Thyroid gland (tissue), 4 donors: Measurements from ENCODE around the gene VPS35L. TPM values are rescaled to one million over a fixed set of nuclear protein-coding genes. Genes with fewer than 3 reads are reported as not detected.

Experiments used
- DNase-seq, 2 donors: peaks; one replicate each; pipeline ENCODE4 v3.0.0-alpha.2; 2019
- H3K27ac ChIP-seq, 3 donors: fragments of 200-600 bp; sonication (generic); 1 replicate in 2 of 3; 2 replicates in 1 of 3; pipeline ENCODE4 v1.5.1; 2016 to 2019; ENCODE audit warnings: mild to moderate bottlenecking in 1 of 3, moderate library complexity in 1 of 3
- H3K27me3 ChIP-seq: fragments of 200-600 bp; sonication (generic); one replicate; pipeline ENCODE4 v1.5.1; 2019
- H3K36me3 ChIP-seq, 2 donors: fragments of 200-600 bp; sonication (generic); one replicate each; pipeline ENCODE4 v1.5.1; 2016 to 2019
- H3K4me1 ChIP-seq, 2 donors: fragments of 200-600 bp; sonication (generic); one replicate each; pipeline ENCODE4 v1.5.1; 2017 to 2019
- H3K4me3 ChIP-seq, 3 donors: fragments of 200-600 bp; sonication (generic); replicated peaks in 1 of 3; 1 replicate in 2 of 3; 2 replicates in 1 of 3; pipeline ENCODE4 v1.5.1; 2016; ENCODE audit warnings: mild to moderate bottlenecking in 1 of 3
- H3K9me3 ChIP-seq: fragments of 200-600 bp; sonication (generic); one replicate; pipeline ENCODE4 v1.5.1; 2017
- CTCF ChIP-seq, 6 experiments: fragments of 200-600 bp in 3 of 6; fragments of 450-650 bp in 3 of 6; sonication (generic) in 3 of 6; IDR thresholded peaks; one replicate each; pipeline ENCODE4 v1.5.1; 2016 to 2019; ENCODE audit warnings: antibody characterized with exemption in 6 of 6, mild to moderate bottlenecking in 2 of 6, inconsistent platforms in 1 of 6, moderate library complexity in 1 of 6
- POLR2A ChIP-seq, 2 donors: fragments of 450-650 bp; IDR thresholded peaks; one replicate each; pipeline ENCODE4 v1.6.1; 2017; ENCODE audit warnings: antibody characterized with exemption in 2 of 2, mild to moderate bottlenecking in 2 of 2, moderate library complexity in 1 of 2
- WGBS, 2 donors: methylation state at CpG; one replicate each; pipeline ENCODE4 v1.1.5; 2017; 5-methylcytosine and 5-hydroxymethylcytosine counted together
- intact Hi-C: fragments of 100-400 bp; cut with DNase I; formaldehyde crosslinking; loops from one replicate; pipeline ENCODE4 v1.15.1; 2023
- total RNA-seq, 4 donors: library from RNA; depleted of rRNA; stranded (reverse); fragments of >200 nt; gene quantifications; one replicate each; pipeline ENCODE4 v1.2.3, GENCODE V29; 2016

VPS35L gene
- total RNA-seq, 4 donors from 2014 or later, result 64.9 to 74.3 (median 68.8) TPM

- TF ChIP-seq POLR2A (IDR thresholded peaks at IDR 0.05), result no peak
- TF ChIP-seq CTCF (IDR thresholded peaks at IDR 0.05), result no peak
Measured at GRCh38 chr16:19621445-19621844, 65.9 kb downstream of the VPS35L start.

DNA sequence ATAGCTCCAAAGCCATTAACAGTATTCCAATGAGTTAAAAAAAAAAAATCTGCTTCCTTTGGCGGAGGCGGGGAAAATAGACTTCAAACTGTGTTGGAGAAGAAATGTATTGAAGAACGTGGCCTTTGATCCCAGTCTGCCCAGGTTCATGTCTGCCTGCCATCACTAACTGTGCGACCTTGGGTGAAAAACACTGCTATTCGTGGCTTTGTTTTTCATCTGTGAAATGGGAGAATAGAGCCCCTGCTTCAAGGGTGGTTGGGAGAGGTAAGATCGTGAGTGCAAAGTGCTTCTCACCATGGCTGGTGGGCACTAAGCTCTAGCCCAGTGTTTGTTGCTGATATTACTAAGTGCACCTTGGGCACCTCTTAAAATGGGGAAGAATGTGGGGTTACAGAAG is 69.5 kb downstream of the VPS35L start:
- WGBS, 2 donors, result 89 to 94% methylated on average over 6 of the region's 6 CpGs
- H3K4me1 ChIP-seq, result no peaks in the 10 kb centered on the region
- peaks cover 5 to 18% of the 10 kb centered on the region in 2 donors for H3K36me3 ChIP-seq
- TF ChIP-seq POLR2A (IDR thresholded peaks at IDR 0.05), result no peak
- TF ChIP-seq CTCF (IDR thresholded peaks at IDR 0.05), result no peak
- no peaks in the 10 kb centered on the region for H3K9me3 ChIP-seq
- DNase-seq, result no peak
- intact Hi-C loops, result no loop called here
- no peak overlapping the region for H3K4me3 ChIP-seq
- no peaks in the 10 kb centered on the region for H3K27me3 ChIP-seq
- no peak overlapping the region for H3K27ac ChIP-seq

More at GRCh38 chr16:19621445-19621844, 65.9 kb downstream of the VPS35L start:
- Histone ChIP-seq H3K36me3 (peaks cover 0 to 12% of the 10 kb centered on the region in 2 donors), H3K4me1 (peaks cover 0 to 8% of the 10 kb centered on the region in 2 donors), H3K27ac (no peak overlapping the region), H3K9me3 (no peaks in the 10 kb centered on the region), H3K27me3 (no peaks in the 10 kb centered on the region), H3K4me3 (no peak overlapping the region)
- intact Hi-C loops, result no loop called here
- 88 to 89% methylated on average over 3 of the region's 3 CpGs for WGBS, 2 donors
- no peak for DNase-seq

- no peaks in the 10 kb centered on the region for H3K9me3 ChIP-seq
- H3K4me1 ChIP-seq, result no peaks in the 10 kb centered on the region
- WGBS, 2 donors, result 83 to 94% methylated on average over 7 of the region's 7 CpGs
- intact Hi-C loops, result no loop called here
- DNase-seq, result no peak
- H3K27me3 ChIP-seq, result no peaks in the 10 kb centered on the region
- TF ChIP-seq CTCF (IDR thresholded peaks at IDR 0.05), result no peak
- no peak for TF ChIP-seq POLR2A (IDR thresholded peaks at IDR 0.05)
- no peak overlapping the region for H3K4me3 ChIP-seq
- no peak overlapping the region for H3K27ac ChIP-seq
- H3K36me3 ChIP-seq, result peaks cover 25 to 31% of the 10 kb centered on the region in 2 donors
Measured at GRCh38 chr16:19636436-19637267, 81.1 kb downstream of the VPS35L start.

GRCh38 chr16:19639986-19640421 is 84.5 kb downstream of the VPS35L start:
- WGBS, 2 donors, result 85% methylated on average over 8 of the region's 8 CpGs
- no peaks in the 10 kb centered on the region for H3K4me1 ChIP-seq
- H3K9me3 ChIP-seq, result no peaks in the 10 kb centered on the region
- no peak overlapping the region for H3K27ac ChIP-seq
- H3K36me3 ChIP-seq, result peaks cover 18 to 22% of the 10 kb centered on the region in 2 donors
- intact Hi-C loops, result no loop called here
- no peak for DNase-seq
- no peaks in the 10 kb centered on the region for H3K27me3 ChIP-seq
- H3K4me3 ChIP-seq, result no peak overlapping the region
- TF ChIP-seq POLR2A (IDR thresholded peaks at IDR 0.05) (no peak), CTCF (IDR thresholded peaks at IDR 0.05) (no peak)

DNA sequence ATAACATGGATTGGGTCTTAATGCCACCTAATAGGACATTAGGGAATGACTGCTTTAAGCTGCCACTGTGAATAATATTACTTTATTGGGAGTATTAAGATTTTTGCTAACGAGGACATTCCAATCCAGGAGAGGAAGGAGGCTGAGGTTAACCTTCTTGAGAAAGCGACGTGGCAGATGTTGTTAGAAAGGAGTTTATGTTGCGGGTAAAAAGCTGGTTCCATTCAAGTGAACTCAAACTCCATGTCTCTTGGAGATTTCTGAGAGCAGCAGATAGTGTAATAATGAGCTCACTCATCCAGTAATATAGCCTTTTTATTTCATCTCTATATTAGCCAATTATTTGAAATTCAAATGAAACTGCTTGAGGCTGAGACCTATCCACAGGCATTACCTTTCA is 87.0 kb downstream of the VPS35L start:
- DNase-seq, result no peak
- H3K4me3 ChIP-seq, result no peak overlapping the region
- TF ChIP-seq CTCF (IDR thresholded peaks at IDR 0.05) (no peak), POLR2A (IDR thresholded peaks at IDR 0.05) (no peak)
- H3K9me3 ChIP-seq, result no peaks in the 10 kb centered on the region
- H3K36me3 ChIP-seq, result peaks cover 15 to 21% of the 10 kb centered on the region in 2 donors
- intact Hi-C loops, result no loop called here
- H3K27ac ChIP-seq, result no peak overlapping the region
- H3K27me3 ChIP-seq, result no peaks in the 10 kb centered on the region
- peaks cover 0 to 5% of the 10 kb centered on the region in 2 donors for H3K4me1 ChIP-seq
- 93% methylated on average over 4 of the region's 4 CpGs for WGBS, 2 donors
